ENCODE data around the gene PTPN21. TPM values are rescaled to one million over a fixed set of nuclear protein-coding genes. Genes with fewer than 3 reads are reported as not detected.

Gene PTPN21
- total and polyA plus RNA-seq, 8 donors, result 5.0 to 13.6 (median 10.5) TPM

GRCh38 chr14:88588081-88588480 lies 33.3 kb upstream of the PTPN21 start:
- Histone ChIP-seq H3K4me3 (no peak overlapping the region), H3K4me1 (peaks cover 0 to 6% (median 0%) of the 10 kb centered on the region in 3 donors), H3K36me3 (no peaks in the 10 kb centered on the region), H3K27me3 (no peaks in the 10 kb centered on the region), H3K27ac (no peak overlapping the region), H3K9me3 (no peaks in the 10 kb centered on the region)
- intact Hi-C loops (cut with DNase I), result no loop called here
- 61 to 63% methylated on average over 5 of the region's 5 CpGs for WGBS, 2 donors
- no peak for DNase-seq
- no peak for FAIRE-seq
- ATAC-seq, result peak in 1 of 4 donors; percentile 37
- TF ChIP-seq, protein P1, sequence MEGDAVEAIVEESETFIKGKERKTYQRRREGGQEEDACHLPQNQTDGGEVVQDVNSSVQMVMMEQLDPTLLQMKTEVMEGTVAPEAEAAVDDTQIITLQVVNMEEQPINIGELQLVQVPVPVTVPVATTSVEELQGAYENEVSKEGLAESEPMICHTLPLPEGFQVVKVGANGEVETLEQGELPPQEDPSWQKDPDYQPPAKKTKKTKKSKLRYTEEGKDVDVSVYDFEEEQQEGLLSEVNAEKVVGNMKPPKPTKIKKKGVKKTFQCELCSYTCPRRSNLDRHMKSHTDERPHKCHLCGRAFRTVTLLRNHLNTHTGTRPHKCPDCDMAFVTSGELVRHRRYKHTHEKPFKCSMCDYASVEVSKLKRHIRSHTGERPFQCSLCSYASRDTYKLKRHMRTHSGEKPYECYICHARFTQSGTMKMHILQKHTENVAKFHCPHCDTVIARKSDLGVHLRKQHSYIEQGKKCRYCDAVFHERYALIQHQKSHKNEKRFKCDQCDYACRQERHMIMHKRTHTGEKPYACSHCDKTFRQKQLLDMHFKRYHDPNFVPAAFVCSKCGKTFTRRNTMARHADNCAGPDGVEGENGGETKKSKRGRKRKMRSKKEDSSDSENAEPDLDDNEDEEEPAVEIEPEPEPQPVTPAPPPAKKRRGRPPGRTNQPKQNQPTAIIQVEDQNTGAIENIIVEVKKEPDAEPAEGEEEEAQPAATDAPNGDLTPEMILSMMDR (IDR thresholded peaks at IDR 0.05), result no peak

DNA sequence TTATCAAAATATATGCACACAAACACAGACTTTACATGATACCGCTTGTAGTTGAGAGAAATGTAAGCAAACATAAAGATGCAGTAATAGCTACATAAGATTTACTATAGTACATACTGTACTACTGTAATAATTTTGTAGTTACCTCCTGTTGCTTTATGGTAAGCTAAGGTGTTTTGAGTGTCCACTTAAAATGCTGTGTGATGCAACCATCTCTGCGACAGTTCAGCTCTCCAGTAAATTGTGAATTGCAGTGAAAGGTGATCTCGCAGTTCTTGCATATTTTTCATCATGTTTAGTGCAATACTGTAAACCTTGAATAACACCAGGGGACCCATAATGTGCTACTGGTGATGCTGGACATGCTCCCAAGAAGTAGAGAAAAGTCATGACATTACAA lies 29.6 kb upstream of the PTPN21 start:
- no peak for FAIRE-seq

DNA sequence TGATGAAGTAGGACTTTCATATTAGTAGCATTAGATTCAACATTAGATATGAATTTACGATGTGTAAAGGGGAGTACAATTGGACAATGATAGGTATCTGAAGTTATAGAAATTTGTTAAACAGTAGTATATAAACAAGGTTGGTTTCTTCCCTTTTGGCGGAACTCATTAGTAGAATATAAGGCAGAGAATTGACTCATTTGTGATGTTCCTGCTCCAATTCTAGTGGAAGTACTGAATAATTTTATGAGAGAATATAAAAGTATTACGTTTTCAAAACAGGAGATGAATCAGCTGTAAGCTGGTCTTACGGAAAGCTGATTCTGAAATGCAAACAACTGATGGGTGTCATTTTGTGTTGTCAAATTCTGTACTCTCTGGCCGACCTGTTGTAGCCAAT lies 21.4 kb upstream of the PTPN21 start:
- H3K4me3 ChIP-seq, result no peak overlapping the region
- H3K27me3 ChIP-seq, result no peaks in the 10 kb centered on the region
- DNase-seq, result no peak
- 93 to 97% methylated on average over 5 of the region's 5 CpGs for WGBS, 2 donors
- H3K27ac ChIP-seq, result no peak overlapping the region
- no peaks in the 10 kb centered on the region for H3K4me1 ChIP-seq
- FAIRE-seq, result no peak
- TF ChIP-seq, protein P1 (IDR thresholded peaks at IDR 0.05), result no peak
- H3K9me3 ChIP-seq, result no peaks in the 10 kb centered on the region
- intact Hi-C loops (cut with DNase I), result no loop called here
- no peak for ATAC-seq
- H3K36me3 ChIP-seq, result peaks cover 3 to 81% (median 26%) of the 10 kb centered on the region in 3 donors

More for the DNA sequence above, 29.6 kb upstream of the PTPN21 start:
- H3K27ac ChIP-seq, result no peak overlapping the region
- DNase-seq (no peak), ATAC-seq (no peak)
- H3K9me3 ChIP-seq, result no peaks in the 10 kb centered on the region
- H3K4me1 ChIP-seq, result no peaks in the 10 kb centered on the region
- WGBS, 2 donors, result 93 to 96% methylated on average over 3 of the region's 3 CpGs
- no peaks in the 10 kb centered on the region for H3K27me3 ChIP-seq
- H3K4me3 ChIP-seq, result no peak overlapping the region
- intact Hi-C loops (cut with DNase I), result no loop called here
- TF ChIP-seq, protein P1 (IDR thresholded peaks at IDR 0.05), result no peak
- peaks cover 0 to 20% (median 10%) of the 10 kb centered on the region in 3 donors for H3K36me3 ChIP-seq

- TF ChIP-seq, protein P1 (IDR thresholded peaks at IDR 0.05), result no peak
- Histone ChIP-seq H3K27ac (no peak overlapping the region), H3K4me1 (no peaks in the 10 kb centered on the region), H3K9me3 (no peaks in the 10 kb centered on the region), H3K4me3 (no peak overlapping the region), H3K27me3 (no peaks in the 10 kb centered on the region), H3K36me3 (peaks cover 3 to 65% (median 36%) of the 10 kb centered on the region in 3 donors)
- WGBS, 2 donors, result 95% methylated on average over 4 of the region's 4 CpGs
- ATAC-seq, result no peak
- no peak for FAIRE-seq
- no peak for DNase-seq
- intact Hi-C loops (cut with DNase I), result no loop called here
These were observed 17.3 kb upstream of the PTPN21 start for GRCh38 chr14:88572117-88572516.

GRCh38 chr14:88568196-88568595 lies 13.4 kb upstream of the PTPN21 start:
- no peak overlapping the region for H3K27ac ChIP-seq
- H3K4me3 ChIP-seq, result no peak overlapping the region
- intact Hi-C loops (cut with DNase I), result no loop called here
- FAIRE-seq (no peak), DNase-seq (no peak), ATAC-seq (no peak)
- no peaks in the 10 kb centered on the region for H3K27me3 ChIP-seq
- peaks cover 3 to 36% (median 19%) of the 10 kb centered on the region in 3 donors for H3K36me3 ChIP-seq
- WGBS, 2 donors, result 77 to 81% methylated on average over 3 of the region's 3 CpGs
- TF ChIP-seq, protein P1 (IDR thresholded peaks at IDR 0.05), result no peak
- H3K9me3 ChIP-seq, result no peaks in the 10 kb centered on the region
- H3K4me1 ChIP-seq, result peaks cover 0 to 18% (median 11%) of the 10 kb centered on the region in 3 donors
